Camera-type eye (tissue), 1 donor: Measurements from ENCODE around the gene C19orf38. TPM values are rescaled to one million over a fixed set of nuclear protein-coding genes. Genes with fewer than 3 reads are reported as not detected.

ENCODE experiments used
- total RNA-seq: library from RNA; depleted of rRNA; stranded (reverse); fragments of >200 nt; gene quantifications from one replicate; pipeline ENCODE4 v1.2.3, GENCODE V29; 2014

Gene C19orf38, protein sequence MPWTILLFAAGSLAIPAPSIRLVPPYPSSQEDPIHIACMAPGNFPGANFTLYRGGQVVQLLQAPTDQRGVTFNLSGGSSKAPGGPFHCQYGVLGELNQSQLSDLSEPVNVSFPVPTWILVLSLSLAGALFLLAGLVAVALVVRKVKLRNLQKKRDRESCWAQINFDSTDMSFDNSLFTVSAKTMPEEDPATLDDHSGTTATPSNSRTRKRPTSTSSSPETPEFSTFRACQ
- 5.6 TPM for total RNA-seq

DNA sequence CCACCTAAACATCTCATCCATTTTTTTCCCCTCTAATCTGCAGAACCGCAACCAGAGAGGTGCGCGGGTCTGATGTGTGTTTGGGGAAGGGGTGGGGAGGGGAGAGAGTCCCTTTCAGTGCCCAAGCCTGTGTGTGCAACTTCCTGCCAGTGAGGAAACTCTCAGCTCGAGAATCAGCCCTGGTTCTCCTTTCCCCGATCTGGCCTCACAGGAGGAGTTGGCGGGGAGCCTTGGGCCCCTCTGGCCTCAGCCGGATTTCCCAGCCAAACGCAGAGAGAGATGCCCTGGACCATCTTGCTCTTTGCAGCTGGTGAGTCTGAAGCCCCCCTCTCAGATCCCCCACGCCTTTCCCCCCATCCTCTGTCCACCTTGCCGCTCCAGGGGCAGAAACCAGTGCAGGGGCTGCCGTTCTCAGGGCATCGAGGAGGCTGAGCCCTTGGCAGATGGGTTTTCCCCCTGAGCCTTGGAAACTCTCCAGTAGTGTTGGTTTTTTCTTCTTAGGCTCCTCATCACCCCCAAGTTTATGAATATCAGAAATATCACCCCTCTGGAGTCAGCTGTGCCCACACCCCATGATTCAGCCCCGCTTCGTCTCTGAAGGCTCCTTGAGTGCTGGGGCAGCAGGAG is at the start of gene C19orf38:
C19orf38 (plus strand) TSS at position 186 of the 627 bp plus-strand sequence; CDS start at position 280, 94 bp downstream.

DNA sequence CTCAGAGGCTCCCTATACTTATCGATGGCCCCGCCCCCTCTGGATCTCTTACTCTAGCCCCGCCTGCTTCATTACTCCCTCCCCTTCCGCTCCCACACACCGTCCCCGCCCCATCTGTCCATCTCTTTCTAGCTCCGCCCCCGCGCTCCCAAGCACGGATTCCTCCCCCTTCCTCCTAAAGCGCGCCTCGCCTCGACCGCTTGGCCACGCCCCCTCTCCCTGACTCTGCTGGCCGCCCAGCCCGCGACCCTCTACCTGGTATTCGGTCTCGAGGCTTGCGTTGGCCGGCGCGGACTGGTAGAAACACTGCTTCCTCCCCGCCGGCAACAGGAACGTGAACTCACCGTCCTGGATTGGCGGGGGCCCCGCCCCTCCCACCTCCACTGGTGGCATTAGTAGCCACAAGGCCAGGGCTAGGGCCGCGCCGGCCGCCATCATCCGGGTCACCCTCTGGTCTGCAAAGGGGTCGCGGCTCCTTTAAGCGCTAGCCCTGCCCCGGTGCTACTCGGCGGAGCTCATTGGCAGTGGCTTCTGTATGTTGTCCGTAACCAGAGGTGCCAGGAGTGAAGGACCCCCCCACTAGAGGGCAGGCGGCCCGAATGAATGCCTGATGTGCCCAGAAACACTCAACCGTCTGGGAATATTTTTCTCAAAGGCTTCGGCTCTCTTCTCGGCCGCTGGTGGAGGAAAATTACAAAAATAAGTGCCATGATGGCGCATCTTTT is 12.3 kb upstream of the C19orf38 start, which contains the start of gene TMED1:
TMED1 (minus strand) TSS at position 459 of the 725 bp plus-strand sequence; CDS start at position 438, 21 bp downstream.

GRCh38 chr19:10870955-10871603 is 22.9 kb downstream of the C19orf38 start, which contains the start of gene CARM1:
Gene CARM1, plus strand, starts transcription at chr19:10871553. Its CDS starts 150 bp downstream, at chr19:10871703.

Other genes with a start within 250 kb of the C19orf38 start
- 77.6 TPM for gene SLC44A2, start 222.9 kb upstream of the C19orf38 start, total RNA-seq
- 262 TPM for gene ILF3, start 194.1 kb upstream of the C19orf38 start, total RNA-seq
- gene QTRT1, start 147.0 kb upstream of the C19orf38 start, total RNA-seq, result 42.2 TPM
- gene DNM2, start 130.3 kb upstream of the C19orf38 start, total RNA-seq, result 109 TPM
- 34.1 TPM for gene TMED1, start 12.2 kb upstream of the C19orf38 start, total RNA-seq
- gene CARM1, start 23.1 kb downstream of the C19orf38 start, total RNA-seq, result 27.1 TPM
- 53.3 TPM for gene YIPF2, start 80.2 kb downstream of the C19orf38 start, total RNA-seq
- gene TIMM29, start 80.4 kb downstream of the C19orf38 start, total RNA-seq, result 44.3 TPM
- 160 TPM for gene SMARCA4, start 112.6 kb downstream of the C19orf38 start, total RNA-seq
- gene LDLR, start 241.0 kb downstream of the C19orf38 start, total RNA-seq, result 28.2 TPM